ENCODE data around the gene CTAG1A. TPM values are rescaled to one million over a fixed set of nuclear protein-coding genes. Genes with fewer than 3 reads are reported as not detected.
"Not testable (repeated sequence)": the region's sequence is repeated elsewhere in the genome, so short reads cannot be mapped to it uniquely, and the experiment has no call there.

CTAG1A gene
- total RNA-seq (2021; ENCODE audit: unreplicated experiment), result not detected
- not detected in 2 replicates for polyA plus RNA-seq (2012)
- Bru-seq, nascent RNA, result not detected
- BruChase-seq, experiment 1, labeled RNA remaining after a 6-hour chase, result not detected
- BruChase-seq, experiment 2, labeled RNA remaining after a 2-hour chase, result not detected
- long read RNA-seq, result 0 reads

- H3K9ac ChIP-seq (ENCODE audit: low read length); H3K4me3 ChIP-seq (replicated peaks in 1 of 2; ENCODE audit: low read depth in 1 of 2, low read length in 2 of 2); DNase-seq (ENCODE audit: low read depth, low spot score); H3K9me2 ChIP-seq (ENCODE audit: insufficient read depth); intact Hi-C loops (cut with micrococcal nuclease); H3K27me3 ChIP-seq (ENCODE audit: insufficient read depth, low read length); H4K20me1 ChIP-seq (ENCODE audit: insufficient read depth); H3K4me1 ChIP-seq (ENCODE audit: control insufficient read depth in 1 of 2, insufficient read depth in 2 of 2, low read length in 2 of 2); ATAC-seq; H3K36me3 ChIP-seq (ENCODE audit: control insufficient read depth in 1 of 2, insufficient read depth in 2 of 2, low read length in 2 of 2); POLR2A ChIA-PET; H2AFZ ChIP-seq (ENCODE audit: low read depth, low read length, poor library complexity, severe bottlenecking); H3K4me2 ChIP-seq (ENCODE audit: low read length); RAD21 ChIA-PET (ENCODE audit: low non-redundant PET in 1 of 2, low total read pairs in 2 of 2, uncharacterized antibody in 2 of 2, unreplicated experiment in 2 of 2); H3K79me2 ChIP-seq (ENCODE audit: insufficient read depth, low read length); BruUV-seq (replicated peaks); H3K9me3 ChIP-seq (ENCODE audit: control insufficient read depth in 1 of 2, insufficient read depth in 1 of 2, low read depth in 1 of 2, low read length in 2 of 2); H3K27ac ChIP-seq (ENCODE audit: low read depth, low read length); CTCF ChIA-PET: not testable (repeated sequence)
Measured at GRCh38 chrX:154584585-154585183, at the start of gene CTAG1A. Gene CTAG1A (plus strand): TSS chrX:154585133. CDS start chrX:154585207, 74 bp downstream.

- no peak overlapping the region for H2AFZ ChIP-seq (ENCODE audit: low read depth, low read length, poor library complexity, severe bottlenecking)
- H3K9me2 ChIP-seq (ENCODE audit: insufficient read depth), result no peaks in the 10 kb centered on the region
- H3K27me3 ChIP-seq (ENCODE audit: insufficient read depth, low read length), result no peaks in the 10 kb centered on the region
- 0 out of 2 replicates have a peak, but pooled peaks cover 3% of the 10 kb centered on the region for H3K79me2 ChIP-seq (ENCODE audit: insufficient read depth, low read length)
- H4K20me1 ChIP-seq (ENCODE audit: insufficient read depth), result no peaks in the 10 kb centered on the region
- peaks cover 2 to 18% of the 10 kb centered on the region in 2 experiments; a peak in 3 of 4 replicates for H3K36me3 ChIP-seq (ENCODE audit: control insufficient read depth in 1 of 2, insufficient read depth in 2 of 2, low read length in 2 of 2)
- H3K27ac ChIP-seq (ENCODE audit: low read depth, low read length), result no peak overlapping the region
- no TSS peak for BruUV-seq (replicated peaks)
- intact Hi-C loops (cut with micrococcal nuclease), result loop anchor here (1.0 kb wide), 1 partner anchor 163 kb away; no protein-coding TSS in a partner anchor
- no peak overlapping the region for H3K9ac ChIP-seq (ENCODE audit: low read length)
- DNase-seq (ENCODE audit: low read depth, low spot score) (no peak), ATAC-seq (no peak)
- H3K9me3 ChIP-seq (ENCODE audit: control insufficient read depth in 1 of 2, insufficient read depth in 1 of 2, low read depth in 1 of 2, low read length in 2 of 2), result no peaks in the 10 kb centered on the region
- RAD21 ChIA-PET (ENCODE audit: low non-redundant PET in 1 of 2, low total read pairs in 2 of 2, uncharacterized antibody in 2 of 2, unreplicated experiment in 2 of 2), result no interaction called here
- H3K4me2 ChIP-seq (ENCODE audit: low read length), result no peak overlapping the region
- CTCF ChIA-PET, result interaction anchor here (1.1 kb wide), 1 partner anchor 163 kb away, joined by 3 read pairs; no protein-coding TSS in a partner anchor
- POLR2A ChIA-PET, result no interaction called here
- H3K4me1 ChIP-seq (ENCODE audit: control insufficient read depth in 1 of 2, insufficient read depth in 2 of 2, low read length in 2 of 2), result peaks cover 0 to 1% of the 10 kb centered on the region in 2 experiments; a peak in 2 of 4 replicates
- no peak overlapping the region for H3K4me3 ChIP-seq (replicated peaks in 1 of 2; ENCODE audit: low read depth in 1 of 2, low read length in 2 of 2)
- TF ChIP-seq POLR2AphosphoS5 (IDR thresholded peaks at IDR 0.05; ENCODE audit: low read depth, low read length), result no peak
- TF ChIP-seq JUND (IDR thresholded peaks at IDR 0.05), result no peak
- no peak for TF ChIP-seq REST (IDR thresholded peaks at IDR 0.05; ENCODE audit: low read depth)
- no peak for TF ChIP-seq POLR2A (IDR thresholded peaks at IDR 0.05; ENCODE audit: borderline replicate concordance, extremely low read depth, insufficient read depth, insufficient read length)
- no peak for TF ChIP-seq EZH2phosphoT487 (IDR thresholded peaks at IDR 0.05; ENCODE audit: borderline replicate concordance)
- no peak for TF ChIP-seq EGR1 (IDR thresholded peaks at IDR 0.05; ENCODE audit: low read depth)
- TF ChIP-seq ZBTB33 (IDR thresholded peaks at IDR 0.05; ENCODE audit: extremely low read depth, insufficient replicate concordance, low read length), result no peak
- TF ChIP-seq MAX (IDR thresholded peaks at IDR 0.05), result no peak
- TF ChIP-seq EZH2 (IDR thresholded peaks at IDR 0.05), result no peak
- TF ChIP-seq ZNF274 (IDR thresholded peaks at IDR 0.05; ENCODE audit: low read depth, low read length), result no peak
- no peak for TF ChIP-seq CBX3 (IDR thresholded peaks at IDR 0.05; ENCODE audit: low read depth)
Measured at GRCh38 chrX:154535892-154536291, 49.0 kb upstream of the CTAG1A start.
